GM12873 (cell line): ENCODE data around the gene POU6F2.

Source experiments
- CTCF ChIP-seq: IDR thresholded peaks from 2 replicates; pipeline ENCODE4 v1.5.1; 2012; ENCODE audit warnings: low read depth, mild to moderate bottlenecking, moderate library complexity, low read length, control low read depth; ENCODE audit not compliant: insufficient read depth; ENCODE audit errors: missing control alignments

The POU6F2 gene, protein sequence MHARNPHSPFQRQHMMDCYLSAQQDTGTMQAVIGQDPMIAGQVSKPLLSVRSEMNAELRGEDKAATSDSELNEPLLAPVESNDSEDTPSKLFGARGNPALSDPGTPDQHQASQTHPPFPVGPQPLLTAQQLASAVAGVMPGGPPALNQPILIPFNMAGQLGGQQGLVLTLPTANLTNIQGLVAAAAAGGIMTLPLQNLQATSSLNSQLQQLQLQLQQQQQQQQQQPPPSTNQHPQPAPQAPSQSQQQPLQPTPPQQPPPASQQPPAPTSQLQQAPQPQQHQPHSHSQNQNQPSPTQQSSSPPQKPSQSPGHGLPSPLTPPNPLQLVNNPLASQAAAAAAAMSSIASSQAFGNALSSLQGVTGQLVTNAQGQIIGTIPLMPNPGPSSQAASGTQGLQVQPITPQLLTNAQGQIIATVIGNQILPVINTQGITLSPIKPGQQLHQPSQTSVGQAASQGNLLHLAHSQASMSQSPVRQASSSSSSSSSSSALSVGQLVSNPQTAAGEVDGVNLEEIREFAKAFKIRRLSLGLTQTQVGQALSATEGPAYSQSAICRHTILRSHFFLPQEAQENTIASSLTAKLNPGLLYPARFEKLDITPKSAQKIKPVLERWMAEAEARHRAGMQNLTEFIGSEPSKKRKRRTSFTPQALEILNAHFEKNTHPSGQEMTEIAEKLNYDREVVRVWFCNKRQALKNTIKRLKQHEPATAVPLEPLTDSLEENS

GRCh38 chr7:38977685-38978084 lies at the start of gene POU6F2:
POU6F2 (plus strand) TSS chr7:38977909; CDS start chr7:38977954, 45 bp downstream.
- no peak for TF ChIP-seq CTCF

DNA sequence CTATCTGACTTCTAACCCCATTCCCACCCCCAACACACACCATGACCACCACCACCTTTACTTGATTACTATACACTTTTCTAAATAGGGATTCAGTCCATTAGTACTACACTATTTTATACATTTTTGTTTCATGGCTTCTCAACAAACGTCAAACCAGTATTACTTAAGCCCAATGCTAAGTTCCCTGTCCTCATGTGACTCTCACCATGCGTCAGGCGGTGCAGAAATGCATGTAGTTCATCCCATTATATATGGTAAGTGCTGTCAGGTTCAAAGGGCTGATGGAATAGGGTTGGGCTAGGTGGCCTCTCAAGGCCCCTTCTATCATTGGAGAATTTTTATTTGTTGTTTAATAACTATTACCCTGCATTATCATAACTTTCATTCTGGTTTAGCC lies 49.2 kb upstream of the POU6F2 start:
- TF ChIP-seq CTCF = no peak

DNA sequence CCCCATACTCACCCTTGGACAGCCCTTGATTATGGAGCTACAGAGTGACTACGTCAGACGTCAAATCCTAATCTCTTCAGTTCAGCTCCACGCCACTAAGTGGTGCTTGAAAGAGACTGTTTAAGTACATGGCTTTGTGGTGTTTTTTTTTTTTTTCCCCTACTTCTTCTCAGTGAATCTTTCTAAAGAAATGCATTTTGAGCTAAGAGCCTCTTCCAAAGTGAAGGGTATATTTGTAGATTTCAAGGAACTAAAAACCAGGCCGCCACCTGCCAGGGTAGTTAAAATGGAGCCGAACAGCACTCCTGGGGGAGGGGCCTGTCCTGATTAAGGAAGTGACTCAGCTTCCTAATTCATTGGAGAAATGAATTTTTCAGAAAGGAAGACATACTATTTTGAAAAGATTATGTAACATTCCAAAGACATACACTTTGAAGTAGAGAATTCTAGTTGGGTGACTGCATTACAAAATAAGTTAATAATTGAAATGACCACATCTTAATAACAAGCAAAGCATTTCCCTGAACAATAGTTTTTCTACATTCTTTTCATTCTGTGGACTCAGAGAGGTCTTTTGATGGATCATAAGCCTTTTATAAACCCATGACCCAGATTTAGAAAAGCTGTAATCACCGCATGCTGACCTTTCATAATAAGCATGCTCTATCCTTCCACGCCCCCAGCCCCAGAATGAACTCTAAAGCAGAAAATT lies 48.1 kb upstream of the POU6F2 start:
- no peak for TF ChIP-seq CTCF

DNA sequence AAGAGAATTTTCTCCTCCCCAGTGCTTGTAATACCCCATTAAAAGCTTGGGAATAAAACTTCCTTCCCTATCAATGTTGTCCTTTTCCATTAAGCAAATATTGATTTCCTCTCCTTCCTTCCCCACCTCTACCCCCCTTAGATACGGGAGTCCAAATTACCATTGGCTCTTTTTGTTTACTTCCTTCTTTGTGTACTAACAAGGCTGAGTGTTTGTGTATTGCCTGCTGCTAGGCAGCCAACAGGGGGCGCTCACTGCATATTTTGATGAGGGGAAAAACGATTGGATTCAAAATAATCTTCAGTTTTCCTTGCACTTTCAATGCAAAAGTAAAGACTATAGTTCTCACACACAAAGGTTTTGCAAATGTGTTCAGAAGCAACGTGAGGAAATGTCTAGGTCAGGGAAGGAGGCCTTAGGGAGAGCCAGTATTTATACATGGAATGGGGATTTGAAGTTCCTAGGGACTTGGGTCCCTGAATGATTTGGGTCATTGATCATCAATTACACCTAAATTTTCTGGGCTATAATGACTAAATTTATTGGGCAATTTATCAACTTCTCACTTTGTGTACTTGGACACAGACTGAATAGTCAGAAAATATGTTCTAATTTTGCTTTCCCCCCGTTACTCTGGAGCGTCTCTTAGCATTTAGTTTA lies 45.1 kb upstream of the POU6F2 start:
- peak; percentile 88 for TF ChIP-seq CTCF

- no peak for TF ChIP-seq CTCF
Measured at GRCh38 chr7:38934051-38934450, 43.7 kb upstream of the POU6F2 start.

DNA sequence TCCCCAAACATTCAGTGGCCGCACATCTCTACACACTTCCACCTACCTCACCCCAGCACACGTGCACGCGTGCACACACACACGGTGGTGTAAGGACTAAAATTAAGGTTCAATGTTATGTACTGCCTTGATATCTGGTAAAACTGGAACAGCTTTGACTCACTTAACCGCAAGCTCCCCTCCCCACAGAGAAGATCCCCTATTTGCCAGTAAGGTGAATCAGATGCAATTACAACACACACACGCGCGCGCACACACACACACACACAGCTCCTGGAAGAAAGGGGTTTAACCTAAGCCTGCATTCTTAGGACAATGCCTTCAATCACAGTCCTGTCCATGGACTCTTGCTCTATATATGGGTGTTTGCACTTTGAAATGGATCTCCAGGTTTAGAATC lies 43.2 kb upstream of the POU6F2 start:
- no peak for TF ChIP-seq CTCF
